ENCODE results near the gene SYT14.

The SYT14 gene

DNA sequence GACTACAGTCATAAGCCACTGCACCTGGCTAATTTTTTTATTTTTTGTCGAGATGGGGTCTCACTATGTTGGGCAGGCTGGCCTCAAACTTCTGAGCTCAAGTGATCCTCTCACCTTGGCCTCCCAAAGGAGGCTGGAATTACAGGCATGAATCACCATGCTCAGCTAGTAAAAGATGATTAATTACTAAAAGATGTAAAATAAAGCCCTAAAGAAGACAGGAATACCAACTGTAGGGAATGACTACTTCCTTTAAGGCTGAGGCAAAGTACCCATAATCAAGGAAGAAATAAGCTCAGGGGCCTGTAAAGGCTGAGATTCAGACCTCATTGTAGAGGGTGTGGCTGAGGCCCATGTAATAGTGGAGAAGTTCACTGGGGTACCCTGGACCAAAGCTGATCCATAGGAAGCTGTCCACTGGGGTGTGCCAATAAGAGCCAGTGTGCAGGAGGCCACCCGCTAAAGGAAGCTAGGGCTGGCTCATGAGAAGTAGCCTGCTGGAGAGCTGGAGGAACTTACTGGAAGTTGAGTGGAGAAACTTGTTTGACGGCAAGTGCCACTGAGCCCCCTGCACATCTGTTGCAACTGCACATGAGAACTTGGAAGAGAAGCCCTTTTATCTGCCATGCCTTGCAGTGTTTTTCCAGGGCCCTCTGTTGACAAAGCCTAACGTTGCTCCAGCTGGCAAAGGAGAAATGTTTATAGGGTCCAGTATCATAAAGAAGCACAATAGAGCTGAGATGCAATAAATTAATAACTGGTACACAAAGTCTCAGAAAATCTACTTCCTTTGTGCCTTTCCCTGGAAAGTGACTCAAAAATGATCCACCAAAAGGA, 276.8 kb downstream of the SYT14 start:
- DNase-seq: no peak

DNA sequence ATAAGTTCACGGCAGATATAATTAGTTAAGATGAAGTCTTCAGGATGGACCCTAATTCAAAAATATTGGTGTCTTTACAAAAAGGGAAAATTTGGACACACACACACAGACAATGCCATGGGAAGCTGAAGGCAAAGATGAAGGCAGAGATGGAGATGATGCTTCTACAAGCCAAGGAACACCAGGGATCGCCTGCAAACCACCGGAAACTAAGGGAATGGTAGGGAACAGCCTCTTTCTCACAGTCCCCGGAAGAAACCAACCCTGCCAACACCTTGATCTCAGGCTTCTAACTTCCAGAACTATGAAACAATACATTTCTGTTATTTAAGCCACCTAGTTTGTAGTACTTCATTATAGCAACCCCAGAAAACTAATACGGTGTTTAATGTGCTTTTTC, 279.5 kb downstream of the SYT14 start:
- DNase-seq: no peak

DNA sequence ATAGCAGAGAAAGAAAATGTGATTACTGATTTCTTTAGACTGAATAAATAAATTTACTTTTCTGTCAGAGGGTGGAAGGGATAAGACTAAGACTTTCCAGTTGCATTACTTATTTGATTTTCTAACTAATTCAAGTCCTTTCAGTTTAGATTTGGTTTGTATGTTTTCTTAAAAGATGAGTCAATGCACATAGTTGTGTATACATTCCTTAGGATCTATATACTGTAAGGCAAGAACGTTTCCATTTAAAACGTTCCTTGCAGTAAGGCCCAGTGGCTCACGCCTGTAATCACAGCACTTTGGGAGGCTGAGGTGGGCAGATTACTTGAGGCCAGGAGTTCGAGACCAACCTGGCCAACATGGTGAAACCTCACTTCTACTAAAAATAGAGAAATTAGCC, 280.0 kb downstream of the SYT14 start:
- no peak for DNase-seq

Measured in CD4-positive, alpha-beta T cell treated with Interleukin-4 for 4 hours (primary cell).